Ishikawa (cell line): ENCODE results near the gene FXN.

Source experiments
- CEBPB ChIP-seq: IDR thresholded peaks from 2 replicates; pipeline ENCODE4 v1.6.1; 2012
- CREB1 ChIP-seq: IDR thresholded peaks from 2 replicates; pipeline ENCODE4 v1.6.1; 2012; ENCODE audit warnings: low read depth
- EGR1 ChIP-seq: IDR thresholded peaks from 2 replicates; pipeline ENCODE4 v1.6.1; 2012
- EP300 ChIP-seq: IDR thresholded peaks from 2 replicates; pipeline ENCODE4 v1.6.1; 2012; ENCODE audit warnings: borderline replicate concordance
- FOXM1 ChIP-seq: IDR thresholded peaks from 2 replicates; pipeline ENCODE4 v1.6.1; 2012; ENCODE audit warnings: low read depth, borderline replicate concordance
- NFIC ChIP-seq: IDR thresholded peaks from 2 replicates; pipeline ENCODE4 v1.6.1; 2012
- RAD21 ChIP-seq: IDR thresholded peaks from 2 replicates; pipeline ENCODE4 v1.6.1; 2012; ENCODE audit warnings: low read depth
- REST ChIP-seq: IDR thresholded peaks from 2 replicates; pipeline ENCODE4 v1.6.1; 2012; ENCODE audit warnings: low read depth, mild to moderate bottlenecking
- TAF1 ChIP-seq: IDR thresholded peaks from 2 replicates; pipeline ENCODE4 v1.6.1; 2012; ENCODE audit warnings: low read depth, mild to moderate bottlenecking
- TCF12 ChIP-seq: IDR thresholded peaks from 2 replicates; pipeline ENCODE4 v1.6.1; 2012; ENCODE audit warnings: low read depth
- TEAD4 ChIP-seq: IDR thresholded peaks from 2 replicates; pipeline ENCODE4 v1.6.1; 2012
- USF1 ChIP-seq: IDR thresholded peaks from 2 replicates; pipeline ENCODE4 v1.6.1; 2012
- YY1 ChIP-seq: IDR thresholded peaks from 2 replicates; pipeline ENCODE4 v1.6.1; 2012; ENCODE audit warnings: low read depth
- ZBTB7A ChIP-seq: IDR thresholded peaks from 2 replicates; pipeline ENCODE4 v1.6.1; 2012; ENCODE audit warnings: low read depth
- TF ChIP-seq, protein P1 (sequence below): IDR thresholded peaks from 2 replicates; pipeline ENCODE4 v1.6.1; 2012

The FXN gene

DNA sequence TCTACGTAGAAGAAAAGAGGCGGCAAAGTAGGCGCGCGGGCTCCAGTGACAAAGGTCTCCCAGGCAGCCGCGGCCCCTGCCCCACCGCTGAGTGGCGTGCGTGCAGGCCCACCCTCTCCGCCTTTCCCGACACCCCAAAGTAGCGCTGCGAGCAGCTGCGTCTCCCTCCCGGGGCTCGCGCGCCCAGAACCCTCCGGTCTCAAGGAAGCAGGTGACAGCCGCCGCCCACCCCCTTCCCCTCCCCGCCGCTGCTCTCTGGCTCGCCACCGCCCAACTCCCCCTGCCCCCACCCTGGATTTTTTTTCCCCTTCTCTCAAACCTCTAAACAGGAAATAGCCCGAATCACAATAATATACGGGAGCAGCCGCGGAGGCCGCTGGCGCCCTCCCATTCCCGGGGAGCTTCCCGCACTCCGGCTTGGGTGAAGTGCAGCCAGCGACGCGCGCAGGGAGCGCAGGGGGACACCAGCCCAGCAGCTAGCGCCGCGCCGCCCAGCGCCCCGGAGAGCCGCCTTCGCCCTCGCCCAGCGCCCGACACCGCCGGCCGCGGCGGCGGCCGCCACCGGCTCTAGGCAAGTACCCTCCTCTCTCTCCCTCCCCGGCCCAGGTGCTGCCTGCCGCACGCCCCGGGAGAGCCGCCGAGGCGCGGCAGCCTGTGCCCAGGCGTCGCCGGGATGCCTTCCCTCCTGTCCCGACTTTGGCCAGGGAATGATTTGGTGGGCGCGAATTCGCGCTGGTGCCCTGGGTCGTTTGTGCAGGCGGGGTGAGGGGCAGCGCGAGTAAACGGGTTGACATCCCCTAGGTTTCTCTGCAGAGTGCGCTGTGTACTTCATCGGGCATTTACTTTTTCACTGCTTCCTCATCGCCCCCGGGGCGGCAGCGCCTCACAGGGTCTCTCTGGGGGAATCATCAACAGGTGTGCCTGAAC is 85.9 kb downstream of the FXN start:
- TF ChIP-seq ZBTB7A = no peak; the same call in 1 of the 2 replicates
- TF ChIP-seq NFIC = no peak
- 0 out of 2 replicates have a peak, but pooled peaks have one; percentile 4 for TF ChIP-seq RAD21
- peak; percentile 29 for TF ChIP-seq TAF1
- TF ChIP-seq CEBPB = no peak
- TF ChIP-seq REST = no peak
- no peak for TF ChIP-seq USF1
- TF ChIP-seq YY1 = no peak
- TF ChIP-seq TCF12 = no peak
- TF ChIP-seq TEAD4 = no peak
- TF ChIP-seq FOXM1 = no peak
- no peak for TF ChIP-seq EP300
- no peak for TF ChIP-seq CREB1
- no peak for TF ChIP-seq EGR1
- TF ChIP-seq, protein P1, sequence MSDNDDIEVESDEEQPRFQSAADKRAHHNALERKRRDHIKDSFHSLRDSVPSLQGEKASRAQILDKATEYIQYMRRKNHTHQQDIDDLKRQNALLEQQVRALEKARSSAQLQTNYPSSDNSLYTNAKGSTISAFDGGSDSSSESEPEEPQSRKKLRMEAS = peak; percentile 45

DNA sequence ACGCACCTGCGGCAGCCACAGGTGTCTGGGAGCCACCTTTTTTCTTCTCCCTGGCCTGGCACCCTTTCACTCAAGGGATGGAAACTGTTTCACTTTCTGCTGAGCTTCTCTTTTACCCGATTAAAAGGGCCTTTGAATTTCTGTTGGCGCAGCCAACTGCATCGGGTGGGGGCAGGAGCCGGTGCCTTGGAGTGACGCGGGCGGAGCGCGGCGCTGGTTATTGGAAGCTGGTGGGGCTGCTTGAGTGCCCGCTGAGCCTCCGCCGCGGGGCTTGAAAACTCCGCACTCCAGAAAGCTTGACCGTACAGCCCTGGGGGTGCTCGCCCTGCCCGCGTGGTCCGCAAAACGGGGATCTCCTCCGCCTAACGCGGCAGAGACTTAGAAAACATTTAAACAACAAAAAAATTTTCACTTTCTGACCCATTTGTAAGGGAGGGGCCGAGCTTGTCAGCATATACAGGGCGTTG is 86.6 kb downstream of the FXN start:
- TF ChIP-seq EP300 = peak; percentile 11; the same call in 1 of the 2 replicates
- no peak for TF ChIP-seq FOXM1
- no peak for TF ChIP-seq TEAD4
- TF ChIP-seq TAF1 = no peak
- no peak for TF ChIP-seq CEBPB
- no peak for TF ChIP-seq YY1

DNA sequence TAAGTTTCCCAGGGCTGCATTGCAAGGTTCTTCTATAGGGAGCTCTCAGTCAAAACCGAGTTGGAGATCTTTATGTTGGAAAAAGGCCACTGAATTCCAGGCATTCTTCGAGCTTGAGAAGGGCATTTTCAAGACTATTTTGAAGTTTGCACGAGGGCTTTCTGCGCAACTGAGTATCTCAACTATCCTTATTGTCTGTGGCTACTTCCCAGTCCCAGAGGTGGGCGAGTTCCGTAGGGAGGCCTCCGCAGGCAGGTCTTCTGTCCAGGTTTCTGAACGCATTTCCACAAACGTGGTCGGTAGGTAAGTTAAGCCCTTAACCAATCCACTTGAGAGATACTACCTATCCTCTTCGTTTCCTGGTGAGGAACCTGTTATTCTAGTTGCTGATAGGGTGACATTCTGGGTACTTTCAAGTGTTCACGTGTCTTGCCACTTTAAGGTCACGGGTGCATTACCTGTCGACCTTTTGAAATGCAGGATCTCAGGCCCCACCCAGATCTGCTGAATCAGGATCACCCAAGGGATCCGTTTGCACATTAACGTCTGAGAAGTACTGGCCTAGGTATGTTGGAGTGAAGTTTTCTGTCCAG is 87.1 kb downstream of the FXN start:
- TF ChIP-seq ZBTB7A = no peak
- no peak for TF ChIP-seq FOXM1
- peak; percentile 84 for TF ChIP-seq USF1
- TF ChIP-seq, protein P1 = peak; percentile 52; the same call in 1 of the 2 replicates
- peak; percentile 84 for TF ChIP-seq TEAD4
- TF ChIP-seq CREB1 = no peak

- no peak for TF ChIP-seq FOXM1
- no peak for TF ChIP-seq EP300
- no peak for TF ChIP-seq TAF1
- TF ChIP-seq TEAD4 = no peak
- no peak for TF ChIP-seq RAD21
- no peak for TF ChIP-seq TCF12
- TF ChIP-seq CREB1 = no peak
- no peak for TF ChIP-seq YY1
- TF ChIP-seq USF1 = no peak
- TF ChIP-seq, protein P1 = no peak
- no peak for TF ChIP-seq NFIC
- TF ChIP-seq ZBTB7A = no peak
- TF ChIP-seq EGR1 = no peak
Measured at GRCh38 chr9:69130456-69131441, 95.2 kb downstream of the FXN start.

DNA sequence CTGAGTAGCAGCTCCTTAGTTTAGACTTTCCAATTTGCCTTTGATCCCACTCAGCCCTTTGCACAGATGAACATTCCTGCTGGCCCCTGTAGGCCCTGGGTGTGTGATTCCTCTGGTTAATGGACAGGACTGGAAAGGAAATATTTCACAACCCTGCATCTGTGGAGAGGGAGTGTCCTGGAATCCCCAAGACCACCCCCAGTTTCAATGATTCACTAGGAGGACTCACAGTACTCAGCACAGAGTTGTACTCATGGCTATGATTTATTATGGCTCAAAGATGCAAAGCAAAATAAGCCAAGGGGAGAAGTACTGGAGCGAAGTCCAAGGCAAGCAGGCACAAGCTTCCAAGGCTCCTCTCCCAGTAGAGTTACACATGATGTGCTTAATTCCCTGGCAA is 96.1 kb downstream of the FXN start:
- TF ChIP-seq EGR1 (no peak), ZBTB7A (no peak), TCF12 (no peak), CREB1 (no peak), NFIC (no peak), TAF1 (no peak), RAD21 (no peak), CEBPB (no peak), YY1 (no peak), TEAD4 (no peak), EP300 (no peak), USF1 (no peak), REST (no peak), FOXM1 (no peak)
- TF ChIP-seq, protein P1 = no peak
